Activated naive CD8-positive, alpha-beta T cell (primary cell): ENCODE results near the gene TIAM2.
"Not testable (repeated sequence)": the region's sequence is repeated elsewhere in the genome, so short reads cannot be mapped to it uniquely, and the experiment has no call there.

ENCODE experiments used
- H3K27ac Mint-ChIP-seq: one replicate; pipeline ENCODE4 v1.8.0; 2021; ENCODE audit warnings: mixed read lengths
- H3K27me3 Mint-ChIP-seq: one replicate; pipeline ENCODE4 v1.8.0; 2021; ENCODE audit warnings: mixed read lengths
- H3K36me3 Mint-ChIP-seq: one replicate; pipeline ENCODE4 v1.8.0; 2021; ENCODE audit warnings: mixed read lengths
- H3K4me1 Mint-ChIP-seq: one replicate; pipeline ENCODE4 v1.8.0; 2021; ENCODE audit warnings: low read depth, mixed read lengths
- H3K4me3 Mint-ChIP-seq: one replicate; pipeline ENCODE4 v1.8.0; 2021; ENCODE audit warnings: mild to moderate bottlenecking, mixed read lengths
- H3K9me3 Mint-ChIP-seq: one replicate; pipeline ENCODE4 v1.8.0; 2021; ENCODE audit warnings: low read depth, mixed read lengths

Gene TIAM2

DNA sequence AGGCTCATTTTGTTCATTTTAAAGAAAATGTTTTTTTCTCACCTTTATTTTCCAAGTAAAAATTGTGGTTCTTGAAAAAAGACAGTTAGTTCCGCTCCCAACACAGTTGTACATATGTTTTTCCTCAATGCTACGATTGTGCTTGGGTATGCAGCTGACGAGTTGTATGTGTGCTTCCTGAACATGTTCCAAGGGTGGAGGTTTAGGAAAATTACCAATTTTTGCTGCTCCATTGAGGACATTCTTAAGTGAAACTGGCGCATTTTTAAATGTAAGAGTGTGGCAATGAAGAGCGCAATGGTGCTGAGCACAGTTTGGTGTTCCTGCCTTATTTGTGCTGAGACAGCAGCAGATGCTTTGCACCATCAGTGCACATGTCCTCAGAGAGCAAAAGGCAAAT, 198.4 kb downstream of the TIAM2 start:
- no peak overlapping the region for H3K4me3 Mint-ChIP-seq
- H3K27ac Mint-ChIP-seq: no peak overlapping the region
- no peaks in the 10 kb centered on the region for H3K9me3 Mint-ChIP-seq
- no peaks in the 10 kb centered on the region for H3K36me3 Mint-ChIP-seq
- H3K4me1 Mint-ChIP-seq: peaks cover 16% of the 10 kb centered on the region
- peaks cover 2% of the 10 kb centered on the region for H3K27me3 Mint-ChIP-seq

DNA sequence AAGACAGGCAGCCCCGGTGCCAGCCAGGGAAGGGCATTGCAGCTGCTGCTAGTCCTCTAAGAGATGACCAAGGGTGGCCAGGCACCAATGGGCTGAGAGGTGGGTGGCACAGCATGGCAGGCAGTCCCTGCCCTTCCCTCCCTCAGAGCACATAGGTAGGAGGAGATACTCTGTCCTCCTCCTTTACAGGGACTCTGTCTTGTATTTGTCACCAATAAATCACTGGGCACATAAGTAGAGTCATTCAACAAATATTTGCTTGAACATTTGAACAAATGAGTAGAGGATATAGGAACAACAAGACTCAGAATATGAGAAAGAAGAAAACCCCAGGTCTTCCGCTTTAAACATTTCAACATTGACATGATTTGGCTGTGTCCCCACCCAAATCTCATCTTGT, 199.3 kb downstream of the TIAM2 start:
- H3K27ac Mint-ChIP-seq: no peak overlapping the region
- H3K9me3 Mint-ChIP-seq: no peaks in the 10 kb centered on the region
- no peak overlapping the region for H3K4me3 Mint-ChIP-seq
- H3K4me1 Mint-ChIP-seq: peaks cover 7% of the 10 kb centered on the region
- H3K36me3 Mint-ChIP-seq: no peaks in the 10 kb centered on the region
- peaks cover 2% of the 10 kb centered on the region for H3K27me3 Mint-ChIP-seq

DNA sequence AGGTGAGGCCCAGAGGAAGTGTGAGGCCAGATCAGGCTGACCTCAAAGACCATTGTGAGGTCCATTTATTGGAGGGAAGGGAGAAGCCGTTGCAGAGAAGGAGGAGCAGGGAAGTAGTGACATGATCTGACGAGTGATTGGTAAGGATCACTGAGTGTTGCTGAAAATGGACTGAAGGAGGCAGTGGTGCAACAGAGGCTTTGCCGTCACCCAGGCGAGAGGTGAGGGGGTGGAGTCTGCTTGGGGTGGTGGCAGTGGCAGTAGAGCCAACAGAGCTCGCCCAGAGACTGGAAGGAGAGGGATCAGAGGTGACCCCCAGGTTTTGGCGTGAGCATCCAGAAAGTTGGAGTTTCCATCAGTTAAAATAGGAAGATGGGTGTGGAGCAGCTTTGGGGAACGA, 200.8 kb downstream of the TIAM2 start:
- Mint-ChIP-seq H3K9me3 (no peaks in the 10 kb centered on the region), H3K4me1 (no peaks in the 10 kb centered on the region), H3K36me3 (no peaks in the 10 kb centered on the region), H3K4me3 (no peak overlapping the region), H3K27me3 (peaks cover 2% of the 10 kb centered on the region), H3K27ac (no peak overlapping the region)

DNA sequence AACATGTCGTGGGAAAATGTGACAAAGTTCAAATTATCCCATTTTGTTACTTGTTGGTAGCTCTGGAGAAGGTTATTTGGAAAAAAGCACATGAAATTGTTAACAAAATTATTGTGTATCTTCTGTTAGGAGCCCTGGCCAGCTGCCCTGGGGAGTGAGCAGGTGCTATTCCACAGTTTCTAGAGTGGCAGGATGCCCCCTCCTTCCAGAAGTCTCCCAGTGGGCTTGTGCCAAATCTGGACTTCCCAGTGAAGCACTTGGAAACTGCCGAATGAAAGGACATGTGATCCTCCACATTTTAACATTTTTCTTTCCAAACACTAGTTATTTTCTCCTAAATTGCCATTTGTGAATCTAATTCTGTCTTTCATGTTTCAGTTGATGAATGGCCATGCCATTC, 201.8 kb downstream of the TIAM2 start:
- H3K27ac Mint-ChIP-seq: no peak overlapping the region
- H3K36me3 Mint-ChIP-seq: no peaks in the 10 kb centered on the region
- no peaks in the 10 kb centered on the region for H3K9me3 Mint-ChIP-seq
- H3K4me3 Mint-ChIP-seq: no peak overlapping the region
- H3K27me3 Mint-ChIP-seq: peaks cover under 1% of the 10 kb centered on the region
- H3K4me1 Mint-ChIP-seq: no peaks in the 10 kb centered on the region

DNA sequence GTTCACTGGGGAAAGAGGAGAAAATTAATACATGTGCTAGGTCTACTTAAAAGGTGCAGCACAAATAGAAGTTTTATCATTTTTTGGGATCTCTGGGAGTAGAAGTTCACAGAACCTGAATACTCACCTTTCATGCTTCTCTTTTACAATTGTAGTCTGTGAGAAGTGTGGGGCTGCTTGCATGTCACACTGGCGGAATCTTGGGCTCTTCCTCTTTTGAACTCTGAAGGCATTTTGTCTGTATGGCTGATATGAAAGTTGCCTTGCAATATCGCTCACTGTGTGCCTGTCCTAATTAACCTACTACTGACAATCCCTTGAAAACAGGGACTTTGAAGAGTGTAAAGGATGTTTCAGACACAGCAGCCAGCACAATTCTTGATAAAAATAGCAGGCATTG, 202.8 kb downstream of the TIAM2 start:
- Mint-ChIP-seq H3K4me3 (no peak overlapping the region), H3K36me3 (no peaks in the 10 kb centered on the region), H3K27ac (no peak overlapping the region), H3K4me1 (no peaks in the 10 kb centered on the region), H3K9me3 (no peaks in the 10 kb centered on the region), H3K27me3 (no peaks in the 10 kb centered on the region)

DNA sequence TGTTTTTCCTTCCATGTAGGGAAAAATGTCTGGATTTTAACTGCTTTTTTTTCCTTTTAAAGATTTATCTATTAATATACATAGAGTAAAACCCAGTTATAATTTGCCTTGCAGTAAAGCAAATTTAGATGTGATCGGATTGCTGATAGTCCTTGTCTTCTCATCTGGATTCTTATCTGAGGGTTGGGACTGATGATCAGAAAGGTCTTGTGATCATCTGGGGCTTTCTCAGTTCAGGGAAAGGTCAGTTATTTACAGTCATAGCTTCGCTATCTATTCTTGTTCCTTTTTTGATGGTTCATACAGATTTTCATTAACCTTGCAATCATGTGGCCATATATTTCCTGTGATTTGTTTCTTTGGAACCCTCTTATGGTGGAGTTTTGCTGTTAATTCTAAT, 204.9 kb downstream of the TIAM2 start:
- no peaks in the 10 kb centered on the region for H3K9me3 Mint-ChIP-seq
- no peaks in the 10 kb centered on the region for H3K36me3 Mint-ChIP-seq
- H3K27ac Mint-ChIP-seq: no peak overlapping the region
- H3K27me3 Mint-ChIP-seq: peaks cover 3% of the 10 kb centered on the region
- no peaks in the 10 kb centered on the region for H3K4me1 Mint-ChIP-seq
- H3K4me3 Mint-ChIP-seq: no peak overlapping the region

DNA sequence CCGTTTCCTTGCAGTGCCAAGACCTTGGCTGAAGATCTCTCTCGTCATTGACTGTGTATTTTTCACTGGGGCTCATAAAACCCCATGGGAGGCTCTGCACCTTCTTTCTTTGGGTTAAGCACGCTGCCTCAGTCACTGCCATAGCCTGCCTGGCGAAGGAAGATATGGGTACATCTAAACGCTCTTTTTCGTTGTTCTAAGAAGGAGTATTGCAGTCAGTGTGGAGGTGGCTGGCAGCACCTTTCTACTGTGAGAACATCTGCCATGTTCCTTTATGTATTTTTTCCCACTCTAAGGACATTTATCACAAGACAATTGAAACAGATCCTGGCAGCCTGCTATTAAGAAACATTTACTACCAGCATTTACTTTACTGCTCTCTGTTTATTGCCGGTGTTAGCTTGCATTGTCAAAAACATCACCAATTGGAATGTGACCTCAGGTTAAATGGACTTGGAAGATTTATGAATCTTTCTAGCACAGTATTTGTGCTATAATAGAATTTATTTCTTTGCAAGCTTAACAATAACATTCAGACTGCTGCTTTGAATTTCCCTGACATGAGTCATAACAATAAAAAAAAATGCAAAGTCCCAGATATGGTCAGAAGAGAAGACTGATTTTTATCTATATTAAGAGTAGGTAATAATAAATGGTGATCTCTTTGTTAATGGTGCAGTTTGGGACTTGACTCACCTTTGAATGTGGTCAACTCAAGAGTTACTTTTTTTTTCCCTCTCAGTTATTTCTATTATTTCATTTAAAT, 206.5 kb downstream of the TIAM2 start:
- Mint-ChIP-seq H3K9me3 (no peaks in the 10 kb centered on the region), H3K27me3 (peaks cover 3% of the 10 kb centered on the region), H3K4me1 (no peaks in the 10 kb centered on the region), H3K4me3 (no peak overlapping the region), H3K36me3 (no peaks in the 10 kb centered on the region), H3K27ac (no peak overlapping the region)

DNA sequence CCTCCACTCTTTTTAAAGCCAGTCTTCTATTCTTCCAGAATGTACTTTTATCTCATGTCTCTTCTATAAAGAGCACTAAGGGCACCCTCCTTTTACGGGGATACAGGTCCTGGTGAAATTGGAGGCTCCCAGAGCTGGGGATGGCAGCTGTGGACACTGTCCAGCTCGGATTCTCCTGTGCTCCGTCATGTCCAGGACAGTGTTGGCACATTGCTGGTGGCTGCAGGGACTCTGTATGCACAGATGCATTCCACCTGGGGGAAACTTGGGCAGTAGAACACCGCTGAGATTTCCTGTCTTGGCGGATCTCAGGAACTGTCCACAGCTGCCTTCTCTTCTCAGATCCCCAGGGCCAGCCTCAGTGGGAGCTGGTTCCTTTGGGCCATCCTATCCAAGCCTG, 212.1 kb downstream of the TIAM2 start:
- Mint-ChIP-seq H3K27me3 (peaks cover 3% of the 10 kb centered on the region), H3K9me3 (no peaks in the 10 kb centered on the region), H3K27ac (no peak overlapping the region), H3K4me3 (no peak overlapping the region), H3K36me3 (no peaks in the 10 kb centered on the region), H3K4me1 (no peaks in the 10 kb centered on the region)

DNA sequence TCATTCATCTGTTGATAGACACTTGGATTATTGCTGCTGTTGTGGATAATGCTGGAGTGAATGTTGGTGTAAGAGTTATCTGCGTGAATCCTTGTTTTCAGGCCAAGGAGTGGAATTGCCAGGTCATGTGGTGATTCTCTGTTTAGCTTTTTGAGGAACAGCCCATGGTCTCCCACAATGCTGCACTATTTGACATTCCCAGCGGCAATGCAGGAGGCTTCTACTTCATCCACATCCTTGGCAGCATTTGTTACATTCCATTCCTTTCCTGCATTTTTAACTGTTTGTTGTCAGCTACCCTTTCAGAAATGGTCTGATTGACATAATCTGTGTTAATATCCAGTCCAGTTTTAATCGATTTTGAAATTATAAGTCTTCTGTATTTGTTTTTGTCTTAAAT, 217.0 kb downstream of the TIAM2 start:
- no peak overlapping the region for H3K27ac Mint-ChIP-seq
- H3K27me3 Mint-ChIP-seq: no peaks in the 10 kb centered on the region
- H3K4me1 Mint-ChIP-seq: no peaks in the 10 kb centered on the region
- H3K9me3 Mint-ChIP-seq: no peaks in the 10 kb centered on the region
- H3K36me3 Mint-ChIP-seq: no peaks in the 10 kb centered on the region
- H3K4me3 Mint-ChIP-seq: no peak overlapping the region

DNA sequence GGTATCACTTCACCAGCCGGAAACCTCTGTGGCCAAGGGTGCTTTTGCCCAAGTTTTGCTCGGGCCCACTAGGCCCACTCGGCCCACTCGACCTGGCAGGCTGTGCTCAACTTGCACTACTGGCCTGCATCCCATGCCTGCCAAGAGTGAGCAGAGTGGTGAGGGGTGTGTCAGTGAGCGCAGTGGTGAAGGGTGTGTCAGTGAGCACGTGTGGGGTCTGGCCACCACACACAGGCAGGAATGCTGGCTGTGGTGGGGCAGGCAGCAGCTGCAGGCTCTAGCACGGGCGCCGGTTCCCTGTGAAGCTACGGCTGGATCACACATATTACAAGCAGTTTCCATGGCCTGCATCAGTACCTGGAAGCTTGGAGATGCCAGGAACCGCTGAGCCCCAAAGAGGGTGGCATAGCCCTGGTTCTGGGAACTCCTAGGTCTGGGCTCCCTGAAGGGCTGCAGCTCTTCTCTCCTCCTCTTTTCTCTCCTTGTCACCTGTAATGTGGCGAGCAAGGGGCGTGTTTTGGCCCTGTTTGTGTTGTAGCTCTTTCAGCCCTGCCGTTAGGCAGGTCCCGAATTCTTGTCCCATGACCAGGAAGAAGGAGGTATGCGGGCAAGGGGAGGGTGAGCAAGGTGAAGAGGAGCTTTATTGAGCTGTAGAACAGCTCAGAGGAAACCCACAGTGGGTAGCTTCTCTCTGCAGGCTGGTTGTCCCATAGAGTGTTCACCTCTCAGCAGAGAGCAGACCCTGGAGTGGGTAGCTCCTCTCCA, 217.7 kb downstream of the TIAM2 start:
- no peaks in the 10 kb centered on the region for H3K9me3 Mint-ChIP-seq
- no peaks in the 10 kb centered on the region for H3K4me1 Mint-ChIP-seq
- H3K36me3 Mint-ChIP-seq: no peaks in the 10 kb centered on the region
- no peak overlapping the region for H3K4me3 Mint-ChIP-seq
- no peaks in the 10 kb centered on the region for H3K27me3 Mint-ChIP-seq
- H3K27ac Mint-ChIP-seq: no peak overlapping the region

DNA sequence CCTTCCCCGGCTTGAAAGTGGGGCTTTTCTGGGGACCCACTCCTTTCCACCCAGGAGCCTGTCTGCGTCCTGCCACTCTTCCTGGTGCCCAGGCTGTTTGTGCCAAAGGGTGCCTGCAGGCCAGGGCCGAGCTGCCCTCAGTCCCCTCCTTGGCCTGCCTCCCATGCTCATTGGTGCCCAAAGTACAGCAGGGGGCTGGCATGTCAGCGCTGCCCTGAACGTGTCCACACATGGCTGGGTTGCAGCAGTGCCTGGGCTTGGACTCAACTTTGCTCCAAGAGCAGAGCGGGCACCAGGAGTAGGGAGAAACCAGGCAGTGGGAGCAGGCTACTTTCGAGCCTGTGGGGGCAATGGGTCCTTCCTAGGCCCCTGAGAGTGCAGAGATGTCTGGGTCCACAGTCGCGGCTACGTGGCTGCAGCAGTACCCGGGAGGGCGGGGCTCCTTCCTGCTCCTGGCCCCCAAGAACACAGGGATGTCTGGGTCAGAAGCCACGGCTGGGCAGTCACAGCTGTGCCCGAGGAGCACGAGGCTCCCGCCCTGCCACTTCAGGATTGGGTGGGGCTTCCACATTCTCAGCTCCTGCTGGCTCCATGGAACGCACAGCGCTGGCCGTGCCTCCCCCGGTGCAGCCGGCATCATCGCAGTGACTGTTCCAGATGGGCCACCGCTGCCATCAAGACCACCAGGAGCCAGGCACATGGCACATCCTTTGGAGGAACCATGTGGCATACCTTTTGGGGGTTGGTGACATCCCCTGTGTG, 218.7 kb downstream of the TIAM2 start:
- H3K27me3 Mint-ChIP-seq: no peaks in the 10 kb centered on the region
- H3K4me3 Mint-ChIP-seq: no peak overlapping the region
- no peaks in the 10 kb centered on the region for H3K9me3 Mint-ChIP-seq
- no peaks in the 10 kb centered on the region for H3K36me3 Mint-ChIP-seq
- H3K27ac Mint-ChIP-seq: no peak overlapping the region
- H3K4me1 Mint-ChIP-seq: no peaks in the 10 kb centered on the region

DNA sequence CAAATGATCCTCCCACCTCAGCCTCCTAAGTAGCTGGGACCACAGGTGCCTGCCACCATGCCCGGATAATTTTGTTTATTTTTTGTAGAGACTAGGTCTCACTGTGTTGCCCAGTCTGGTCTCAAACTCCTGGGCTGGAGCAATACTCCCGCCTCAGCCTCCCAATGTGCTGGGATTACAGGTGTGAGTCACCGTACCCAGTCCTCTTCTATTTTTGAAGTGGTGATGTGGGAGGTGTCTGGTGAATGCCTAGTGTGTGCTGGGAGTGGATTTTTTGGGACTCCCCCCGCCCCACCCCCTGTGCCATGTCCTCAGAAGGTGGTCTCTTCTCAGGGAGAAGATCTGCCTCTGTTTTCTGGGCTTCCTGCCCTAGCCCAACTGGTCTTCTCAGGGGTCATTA, 220.8 kb downstream of the TIAM2 start:
- no peaks in the 10 kb centered on the region for H3K4me1 Mint-ChIP-seq
- no peaks in the 10 kb centered on the region for H3K9me3 Mint-ChIP-seq
- no peak overlapping the region for H3K4me3 Mint-ChIP-seq
- peaks cover 3% of the 10 kb centered on the region for H3K27me3 Mint-ChIP-seq
- no peak overlapping the region for H3K27ac Mint-ChIP-seq
- H3K36me3 Mint-ChIP-seq: no peaks in the 10 kb centered on the region

DNA sequence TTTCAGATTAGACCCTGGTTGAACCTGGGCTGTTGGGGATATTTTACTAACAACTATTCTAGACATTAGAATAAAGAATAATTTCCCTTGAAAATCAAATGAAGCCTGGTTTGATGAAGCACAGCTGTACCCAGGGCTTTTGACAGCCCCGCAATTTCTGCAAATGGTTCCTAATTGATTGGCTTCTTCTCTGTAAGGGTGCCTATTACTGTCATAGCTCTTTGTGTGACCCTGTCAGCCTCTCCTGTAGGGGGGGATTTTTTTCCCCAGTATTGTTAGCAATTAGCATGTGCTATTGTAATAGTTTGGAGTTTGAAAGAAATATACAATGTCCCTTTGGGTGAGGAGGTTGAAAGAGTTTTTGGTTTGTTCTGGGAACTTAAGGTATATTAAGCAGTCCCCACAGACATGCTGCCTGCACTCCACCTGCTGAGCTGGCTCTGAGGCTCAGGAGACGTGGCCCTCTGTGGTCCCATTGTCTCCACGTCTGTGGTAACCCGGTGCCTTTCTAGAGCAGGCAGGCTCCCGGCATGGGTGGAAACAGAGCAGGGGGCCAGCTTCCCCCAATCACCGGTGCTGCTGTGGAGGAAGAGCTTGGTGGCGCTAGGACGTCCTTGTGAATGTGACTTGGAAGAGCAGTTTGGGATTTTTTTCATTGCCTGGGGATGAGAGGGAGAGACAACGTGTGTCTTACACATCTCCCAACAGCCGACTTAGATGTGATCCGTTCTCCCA, 221.4 kb downstream of the TIAM2 start:
- Mint-ChIP-seq H3K9me3 (no peaks in the 10 kb centered on the region), H3K27me3 (peaks cover 3% of the 10 kb centered on the region), H3K36me3 (no peaks in the 10 kb centered on the region), H3K27ac (no peak overlapping the region), H3K4me3 (no peak overlapping the region), H3K4me1 (no peaks in the 10 kb centered on the region)

DNA sequence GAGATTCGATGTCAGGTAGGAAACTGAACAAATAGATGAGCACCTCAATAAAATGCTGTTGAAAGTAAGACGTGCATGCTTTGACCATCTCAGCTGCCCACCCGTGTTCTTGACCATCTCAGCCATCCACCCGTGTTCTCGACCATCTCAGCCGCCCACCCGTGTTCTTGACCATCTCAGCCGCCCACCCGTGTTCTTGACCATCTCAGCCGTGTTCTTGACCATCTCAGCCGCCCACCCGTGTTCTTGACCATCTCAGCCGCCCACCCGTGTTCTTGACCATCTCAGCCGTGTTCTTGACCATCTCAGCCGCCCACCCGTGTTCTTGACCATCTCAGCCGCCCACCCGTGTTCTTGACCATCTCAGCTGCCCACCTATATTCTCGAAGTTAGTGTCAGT, 223.6 kb downstream of the TIAM2 start:
- not testable (repeated sequence) for H3K4me1 Mint-ChIP-seq, H3K27ac Mint-ChIP-seq, H3K9me3 Mint-ChIP-seq, H3K4me3 Mint-ChIP-seq, H3K27me3 Mint-ChIP-seq, H3K36me3 Mint-ChIP-seq

DNA sequence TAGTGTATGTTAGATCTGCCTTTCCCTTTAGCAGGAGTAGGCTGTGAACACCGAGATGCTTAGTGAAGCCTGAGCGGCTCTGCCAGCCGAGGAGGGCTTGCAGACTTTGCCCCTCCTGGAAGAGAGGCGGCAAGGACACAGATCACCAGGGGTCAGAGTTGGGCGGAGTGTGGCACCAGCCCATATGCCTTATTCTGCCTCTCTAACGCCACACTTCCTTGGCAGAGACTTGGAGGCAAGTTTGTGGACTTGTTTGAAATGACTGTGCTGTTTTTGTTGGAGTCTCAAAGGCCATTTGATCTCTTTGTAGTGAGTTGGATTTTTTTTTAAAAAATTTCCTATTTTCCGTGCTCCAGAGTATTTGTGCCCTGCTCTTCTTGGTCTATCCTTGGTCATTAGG, 224.2 kb downstream of the TIAM2 start:
- Mint-ChIP-seq H3K27me3 (peaks cover 5% of the 10 kb centered on the region), H3K4me3 (no peak overlapping the region), H3K36me3 (no peaks in the 10 kb centered on the region), H3K27ac (no peak overlapping the region), H3K9me3 (no peaks in the 10 kb centered on the region), H3K4me1 (peaks cover 9% of the 10 kb centered on the region)
